LHCN-M2 (cell line): ENCODE measurements around the gene ADPRS. TPM values are rescaled to one million over a fixed set of nuclear protein-coding genes. Genes with fewer than 3 reads are reported as not detected.
A peak's percentile ranks its signal among the peaks of the same experiment; 100 is the strongest.

ENCODE experiments used
- DNase-seq: peaks from one replicate; pipeline ENCODE4 v3.0.0-alpha.2; 2012; ENCODE audit warnings: low read depth
- total RNA-seq: library from RNA; depleted of rRNA; stranded (reverse); fragments of >200 nt; gene quantifications from 2 replicates; pipeline ENCODE4 v1.2.3, GENCODE V29; 2014

The ADPRS gene
- total RNA-seq, 1 experiment from 2014 or later = 41.2 TPM

DNA sequence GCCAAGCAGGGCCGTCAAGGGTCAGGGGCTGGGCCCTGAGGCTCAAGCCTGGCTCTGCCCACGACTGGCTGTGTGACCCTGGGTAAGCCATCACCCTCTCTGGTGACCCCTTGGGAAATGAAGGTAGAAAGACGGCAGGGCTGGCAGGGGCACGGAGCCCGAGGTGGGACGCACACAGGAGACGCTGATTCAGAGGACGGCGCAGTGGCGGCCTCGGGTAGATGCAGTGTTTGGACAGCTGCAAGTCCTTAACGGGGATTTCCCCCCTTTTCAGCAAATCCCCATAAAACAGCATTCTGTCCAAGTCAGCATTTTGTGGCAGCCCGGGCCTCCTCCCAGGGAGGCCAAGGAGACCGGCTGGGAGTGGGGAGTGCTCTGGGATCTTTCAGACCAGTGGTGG is 19.6 kb downstream of the ADPRS start:
- no peak for DNase-seq

DNA sequence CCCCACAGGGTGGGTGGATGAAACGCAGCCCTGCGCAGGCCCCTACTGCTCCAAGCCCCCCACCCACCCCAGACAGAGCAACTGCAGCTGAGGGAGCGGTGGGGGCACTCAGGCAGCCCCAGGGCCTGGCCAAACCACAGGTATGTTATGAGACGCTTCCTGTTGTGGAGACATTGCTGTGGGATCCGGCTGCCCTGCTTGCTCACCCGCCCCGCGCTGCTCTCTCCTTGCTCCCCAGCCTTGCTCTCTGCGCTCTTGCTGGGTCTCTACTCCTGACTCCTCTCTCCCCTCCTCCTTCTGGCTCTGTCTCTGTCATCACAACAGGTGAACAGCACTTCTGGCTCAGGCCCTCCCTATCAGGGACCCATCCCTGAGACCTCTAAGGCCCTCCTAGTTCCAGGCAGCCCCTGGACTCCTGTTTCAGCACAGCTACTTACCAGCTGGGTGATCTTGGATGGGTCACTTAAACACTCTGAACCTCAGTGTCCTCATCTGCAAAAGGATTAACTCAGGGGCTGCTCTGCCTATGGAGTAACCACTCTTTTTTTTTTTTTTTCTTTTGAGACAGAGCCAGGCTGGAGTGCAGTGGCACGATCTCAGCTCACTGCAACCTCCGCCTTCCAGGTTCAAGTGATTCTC is 20.5 kb downstream of the ADPRS start:
- peak; percentile 56 for DNase-seq

DNA sequence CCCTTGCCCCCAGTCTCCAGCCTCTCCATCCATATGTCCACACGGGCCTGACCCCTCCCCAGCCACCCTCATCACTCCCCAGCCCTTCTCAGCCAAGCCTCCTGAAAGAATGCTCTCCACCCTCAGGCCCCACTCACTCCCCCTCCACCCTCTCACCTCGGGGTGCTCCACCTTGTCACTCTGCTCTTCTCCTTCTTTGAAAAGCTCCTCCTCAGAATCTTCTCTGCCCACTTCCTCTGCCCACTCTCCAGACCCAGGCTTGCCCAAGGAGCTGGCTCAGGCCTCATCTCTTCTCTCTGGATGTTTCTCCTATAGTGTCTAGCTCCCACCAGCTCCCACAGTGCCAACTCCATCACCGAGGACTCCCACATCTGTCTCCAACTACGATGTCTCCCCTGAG is 22.5 kb downstream of the ADPRS start:
- DNase-seq = no peak

GRCh38 chr1:36112823-36113222 is 24.1 kb downstream of the ADPRS start:
- DNase-seq = no peak

GRCh38 chr1:36114371-36114770 is 25.7 kb downstream of the ADPRS start:
- DNase-seq = no peak

DNA sequence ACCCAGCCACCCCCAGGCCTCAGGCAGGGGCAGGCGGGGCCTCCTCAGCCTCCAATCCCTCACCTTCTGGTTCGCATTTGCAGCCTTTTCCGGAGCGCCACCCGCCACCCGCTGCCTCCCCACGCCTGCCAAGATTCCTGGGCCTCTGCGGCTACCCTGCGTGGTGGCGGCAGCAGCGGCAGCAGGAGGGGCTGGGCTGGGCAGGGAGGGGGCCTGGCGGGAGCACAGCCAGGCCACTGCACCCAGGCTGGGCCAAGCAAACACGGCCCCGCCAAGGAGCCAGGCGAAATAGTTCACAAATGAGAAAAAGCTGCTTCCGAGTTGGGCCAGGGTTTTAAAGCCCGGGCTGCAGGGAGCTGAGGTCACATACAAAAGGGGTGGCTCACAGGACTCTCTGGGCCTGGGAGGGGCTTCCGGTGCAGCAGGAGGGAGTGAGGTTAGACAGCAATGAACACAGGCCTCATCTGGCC is 26.5 kb downstream of the ADPRS start:
- DNase-seq = no peak

GRCh38 chr1:36115931-36116330 is 27.2 kb downstream of the ADPRS start:
- DNase-seq = no peak

GRCh38 chr1:36116901-36117300 is 28.2 kb downstream of the ADPRS start:
- DNase-seq = no peak

- no peak for DNase-seq
Observed at GRCh38 chr1:36118447-36119204, 29.9 kb downstream of the ADPRS start.

DNA sequence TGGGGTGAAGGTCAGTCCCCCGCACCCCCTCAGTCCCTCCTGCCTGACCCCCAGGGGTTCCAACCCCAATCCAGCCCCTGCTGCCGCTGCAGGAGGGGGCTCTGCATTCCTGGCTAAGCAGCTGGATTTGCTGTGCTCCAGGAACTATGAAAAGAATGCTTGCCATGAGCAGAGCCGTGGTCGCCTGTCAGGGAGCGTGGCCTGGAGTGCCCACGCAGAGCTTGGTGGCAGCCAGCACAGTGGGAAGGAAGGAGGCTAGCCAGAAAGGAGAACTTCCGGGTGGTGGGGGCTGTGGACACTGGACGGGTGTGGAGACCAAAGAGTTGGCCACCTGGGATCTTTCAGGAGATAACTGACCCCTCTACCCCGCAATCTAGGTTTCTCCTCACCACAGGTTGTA is 30.8 kb downstream of the ADPRS start:
- no peak for DNase-seq

DNA sequence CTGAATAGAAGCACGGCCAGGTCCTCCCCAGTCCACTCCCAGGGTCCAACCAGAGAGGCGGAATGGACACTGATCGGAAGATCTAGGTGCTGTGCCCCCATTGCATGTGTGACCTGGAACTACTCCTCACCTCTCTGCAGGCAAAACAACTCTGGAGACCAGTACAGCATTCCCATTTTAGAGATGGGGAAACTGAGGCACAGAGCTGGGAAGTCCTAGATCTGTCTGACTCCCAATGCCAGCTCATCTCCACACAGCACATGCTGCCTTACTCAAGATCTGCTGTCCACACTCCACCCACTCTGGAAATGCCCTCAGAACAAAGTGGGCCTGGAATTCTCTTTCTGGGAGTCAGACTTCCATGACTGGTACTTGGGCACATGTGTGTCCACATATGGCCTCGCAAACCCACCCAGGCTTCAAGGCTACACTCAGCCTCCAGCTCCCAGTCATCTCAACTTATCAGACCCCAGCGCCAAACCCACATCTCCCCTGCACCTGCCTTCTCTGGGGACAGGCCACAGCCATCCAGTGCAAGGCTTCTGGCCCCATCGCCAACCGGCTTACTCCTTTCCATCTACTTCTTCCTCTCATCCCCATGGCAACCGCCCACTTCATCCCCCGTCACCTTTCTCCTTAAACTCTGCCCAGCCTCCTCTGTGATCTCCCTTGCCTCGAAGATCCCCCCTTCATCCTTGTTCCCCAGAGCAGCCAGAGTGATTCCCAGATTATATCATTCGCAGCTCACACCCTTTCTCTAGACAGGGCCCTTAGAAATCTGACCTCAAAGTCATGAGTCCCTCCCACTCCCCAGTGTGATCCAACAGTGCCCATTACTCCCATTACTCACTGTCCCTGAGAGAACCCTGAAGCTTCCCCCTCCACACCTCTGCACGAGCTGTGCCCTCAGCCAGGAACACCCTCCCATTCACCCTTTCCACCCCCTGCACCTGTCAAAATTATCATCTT is 33.7 kb downstream of the ADPRS start:
- DNase-seq = no peak

GRCh38 chr1:36123356-36123755 is 34.7 kb downstream of the ADPRS start:
- no peak for DNase-seq

GRCh38 chr1:36124404-36125128 is 35.9 kb downstream of the ADPRS start:
- no peak for DNase-seq

- no peak for DNase-seq
Observed at GRCh38 chr1:36125129-36125991, 36.7 kb downstream of the ADPRS start, which contains the start of gene COL8A2. COL8A2 (minus strand) TSS chr1:36125222; CDS start chr1:36100242, 24,980 bp downstream.

- DNase-seq = no peak
Observed at GRCh38 chr1:36126005-36126716, 37.5 kb downstream of the ADPRS start.

- no peak for DNase-seq
Observed at GRCh38 chr1:36126797-36127500, 38.3 kb downstream of the ADPRS start.

DNA sequence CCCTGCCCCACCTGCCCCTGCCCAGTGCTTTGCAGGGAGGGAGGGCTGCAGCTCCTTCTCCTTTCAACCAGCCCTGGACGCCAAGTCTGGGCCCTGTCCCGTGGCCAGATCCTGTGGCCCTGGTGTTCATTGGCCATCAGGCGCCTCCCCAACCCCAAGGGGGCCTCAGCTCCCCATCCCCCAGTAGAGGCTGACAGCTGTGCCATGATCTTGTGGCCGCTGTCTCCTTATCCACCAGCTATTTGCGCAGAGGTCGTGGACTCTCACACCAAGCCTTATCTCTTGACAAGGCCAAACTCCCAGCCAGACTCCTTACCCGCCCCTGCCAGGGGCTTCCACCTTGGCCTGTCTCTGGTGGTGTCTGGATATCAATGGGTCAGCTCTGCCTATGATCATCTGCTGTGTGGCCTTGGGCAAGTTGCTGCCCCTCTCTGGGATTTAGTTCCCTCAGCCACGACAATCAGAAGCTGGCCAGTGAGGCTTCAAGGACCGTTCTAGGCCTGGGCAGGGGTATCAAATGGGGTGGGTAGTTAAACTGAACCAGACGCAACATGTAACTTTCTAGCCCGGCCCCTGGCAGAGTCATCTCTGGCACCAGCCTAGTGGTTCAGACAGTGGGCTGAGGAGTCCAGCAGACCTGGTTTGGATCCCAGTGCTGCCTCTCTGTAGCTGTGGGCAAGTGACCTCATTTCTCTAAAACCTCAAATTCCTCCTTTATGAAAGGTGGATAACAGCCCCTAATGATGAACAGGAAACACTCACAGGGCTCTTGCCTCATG is 39.6 kb downstream of the ADPRS start:
- peak; percentile 40 for DNase-seq

GRCh38 chr1:36128905-36129206 is 40.2 kb downstream of the ADPRS start:
- no peak for DNase-seq
